ENCODE data around the gene FARP2.

DNA sequence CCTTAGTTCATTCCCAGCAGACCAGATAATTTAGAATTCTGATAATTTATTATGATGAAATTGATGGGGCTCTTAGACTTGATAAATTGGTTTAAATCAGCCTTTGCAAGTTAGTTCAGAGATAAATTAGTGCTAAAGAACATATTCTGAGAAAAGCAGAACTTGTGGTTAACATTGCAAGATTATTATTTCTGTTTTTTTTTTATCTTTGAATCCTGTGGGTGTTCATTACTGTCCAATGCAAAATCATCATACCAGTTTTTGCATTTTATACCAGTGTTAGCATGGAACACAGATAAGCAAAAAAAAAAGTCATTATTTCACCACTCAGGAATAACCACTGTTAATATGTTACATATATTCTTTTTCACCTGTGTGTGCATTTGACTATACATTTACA is 31.3 kb upstream of the FARP2 start:
- TF ChIP-seq, protein P1, sequence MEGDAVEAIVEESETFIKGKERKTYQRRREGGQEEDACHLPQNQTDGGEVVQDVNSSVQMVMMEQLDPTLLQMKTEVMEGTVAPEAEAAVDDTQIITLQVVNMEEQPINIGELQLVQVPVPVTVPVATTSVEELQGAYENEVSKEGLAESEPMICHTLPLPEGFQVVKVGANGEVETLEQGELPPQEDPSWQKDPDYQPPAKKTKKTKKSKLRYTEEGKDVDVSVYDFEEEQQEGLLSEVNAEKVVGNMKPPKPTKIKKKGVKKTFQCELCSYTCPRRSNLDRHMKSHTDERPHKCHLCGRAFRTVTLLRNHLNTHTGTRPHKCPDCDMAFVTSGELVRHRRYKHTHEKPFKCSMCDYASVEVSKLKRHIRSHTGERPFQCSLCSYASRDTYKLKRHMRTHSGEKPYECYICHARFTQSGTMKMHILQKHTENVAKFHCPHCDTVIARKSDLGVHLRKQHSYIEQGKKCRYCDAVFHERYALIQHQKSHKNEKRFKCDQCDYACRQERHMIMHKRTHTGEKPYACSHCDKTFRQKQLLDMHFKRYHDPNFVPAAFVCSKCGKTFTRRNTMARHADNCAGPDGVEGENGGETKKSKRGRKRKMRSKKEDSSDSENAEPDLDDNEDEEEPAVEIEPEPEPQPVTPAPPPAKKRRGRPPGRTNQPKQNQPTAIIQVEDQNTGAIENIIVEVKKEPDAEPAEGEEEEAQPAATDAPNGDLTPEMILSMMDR (IDR thresholded peaks at IDR 0.05), result no peak
- TF ChIP-seq POLR2AphosphoS5 (IDR thresholded peaks at IDR 0.05), result no peak

Data from esophagus muscularis mucosa (tissue), 3 donors.